Tibial artery (tissue), 4 donors: Measurements from ENCODE around the gene MLLT3.

Source experiments
- DNase-seq, 2 donors: peaks; one replicate each; pipeline ENCODE4 v3.0.0-alpha.2; 2019
- H3K27ac ChIP-seq, 2 donors: fragments of 200-600 bp; sonication (generic) in 1 of 2; 1 replicate in 1 of 2; 2 replicates in 1 of 2; pipeline ENCODE4 v1.5.1; 2018 to 2019; ENCODE audit warnings: mild to moderate bottlenecking in 1 of 2
- H3K27me3 ChIP-seq, 2 donors: fragments of 200-600 bp; sonication (generic) in 1 of 2; one replicate each; pipeline versions ENCODE4 v1.5.1 to v1.6.0; 2016 to 2019
- H3K36me3 ChIP-seq, 3 donors: fragments of 200-600 bp; sonication (generic) in 2 of 3; one replicate each; pipeline ENCODE4 v1.5.1; 2016 to 2019; ENCODE audit warnings: mild to moderate bottlenecking in 2 of 3
- H3K4me1 ChIP-seq, 4 donors: fragments of 200-600 bp; sonication (generic) in 2 of 4; 1 replicate in 3 of 4; 2 replicates in 1 of 4; pipeline ENCODE4 v1.5.1; 2016 to 2019
- H3K4me3 ChIP-seq, 2 donors: fragments of 200-600 bp; sonication (generic) in 1 of 2; 1 replicate in 1 of 2; 2 replicates in 1 of 2; pipeline ENCODE4 v1.5.1; 2018 to 2019; ENCODE audit warnings: mild to moderate bottlenecking in 2 of 2
- H3K9me3 ChIP-seq, 3 donors: fragments of 200-600 bp; sonication (generic) in 1 of 3; one replicate each; pipeline ENCODE4 v1.5.1; 2016 to 2019
- CTCF ChIP-seq, 2 experiments: fragments of 200-600 bp in 1 of 2; fragments of 450-650 bp in 1 of 2; IDR thresholded peaks; one replicate each; pipeline ENCODE4 v1.5.1; 2017 to 2019; ENCODE audit warnings: antibody characterized with exemption in 2 of 2, mild to moderate bottlenecking in 1 of 2, moderate library complexity in 1 of 2
- intact Hi-C: fragments of 100-400 bp; cut with DNase I; formaldehyde crosslinking; loops from one replicate; pipeline ENCODE4 v1.15.0; 2023; ENCODE audit warnings: low total_unique reads

MLLT3 gene

GRCh38 chr9:20526500-20527319 lies 95.6 kb downstream of the MLLT3 start:
- intact Hi-C loops, result no loop called here
- TF ChIP-seq CTCF (IDR thresholded peaks at IDR 0.05), result no peak
- H3K4me1 ChIP-seq, result peaks cover 0 to 7% (median 0%) of the 10 kb centered on the region in 4 donors

GRCh38 chr9:20524776-20525175 lies 97.5 kb downstream of the MLLT3 start:
- Histone ChIP-seq H3K4me1 (peaks cover 0 to 7% (median 0%) of the 10 kb centered on the region in 4 donors), H3K36me3 (no peaks in the 10 kb centered on the region), H3K27ac (no peak overlapping the region), H3K4me3 (no peak overlapping the region), H3K27me3 (no peaks in the 10 kb centered on the region), H3K9me3 (no peaks in the 10 kb centered on the region)
- intact Hi-C loops, result no loop called here
- DNase-seq, result no peak
- TF ChIP-seq CTCF (IDR thresholded peaks at IDR 0.05), result no peak

More at GRCh38 chr9:20526500-20527319, 95.6 kb downstream of the MLLT3 start:
- no peak overlapping the region for H3K27ac ChIP-seq
- no peaks in the 10 kb centered on the region for H3K9me3 ChIP-seq
- no peaks in the 10 kb centered on the region for H3K36me3 ChIP-seq
- H3K4me3 ChIP-seq, result no peak overlapping the region
- no peak for DNase-seq
- H3K27me3 ChIP-seq, result no peaks in the 10 kb centered on the region

GRCh38 chr9:20518737-20519136 lies 103.6 kb downstream of the MLLT3 start:
- H3K9me3 ChIP-seq, result no peaks in the 10 kb centered on the region
- H3K27ac ChIP-seq, result no peak overlapping the region
- no peaks in the 10 kb centered on the region for H3K36me3 ChIP-seq
- intact Hi-C loops, result no loop called here
- no peaks in the 10 kb centered on the region for H3K27me3 ChIP-seq
- DNase-seq, result no peak
- no peak overlapping the region for H3K4me3 ChIP-seq
- H3K4me1 ChIP-seq, result peaks cover 0 to 5% (median 0%) of the 10 kb centered on the region in 4 donors
- TF ChIP-seq CTCF (IDR thresholded peaks at IDR 0.05), result no peak

- Histone ChIP-seq H3K4me1 (peaks cover 0 to 24% (median 14%) of the 10 kb centered on the region in 4 donors), H3K27me3 (no peaks in the 10 kb centered on the region), H3K27ac (no peak overlapping the region), H3K4me3 (no peak overlapping the region), H3K9me3 (no peaks in the 10 kb centered on the region), H3K36me3 (no peaks in the 10 kb centered on the region)
- TF ChIP-seq CTCF (IDR thresholded peaks at IDR 0.05), result no peak
- intact Hi-C loops, result no loop called here
- no peak for DNase-seq
Measured at GRCh38 chr9:20513126-20513913, 109.0 kb downstream of the MLLT3 start.

- Histone ChIP-seq H3K4me3 (no peak overlapping the region), H3K9me3 (no peaks in the 10 kb centered on the region), H3K27me3 (no peaks in the 10 kb centered on the region), H3K36me3 (no peaks in the 10 kb centered on the region), H3K4me1 (peaks cover 0 to 24% (median 14%) of the 10 kb centered on the region in 4 donors), H3K27ac (peak overlapping the region in 1 of 2 donors; percentile 28)
- DNase-seq, result no peak
- TF ChIP-seq CTCF (IDR thresholded peaks at IDR 0.05), result no peak
- intact Hi-C loops, result no loop called here
Measured at GRCh38 chr9:20512636-20513035, 109.7 kb downstream of the MLLT3 start.
